GM18511 (cell line): Measurements from ENCODE around the gene CXCL9.
"Not testable (repeated sequence)": the region's sequence is repeated elsewhere in the genome, so short reads cannot be mapped to it uniquely, and the experiment has no call there.

Experiments used
- ATAC-seq: cut with Tn5 transposase; IDR thresholded peaks from one replicate; pipeline ENCODE4 v1.9.1; 2021; ENCODE audit warnings: mild to moderate bottlenecking, moderate library complexity; ENCODE audit not compliant: unreplicated experiment

Gene CXCL9

GRCh38 chr4:75962072-75962471 lies 45.2 kb downstream of the CXCL9 start:
- not testable (repeated sequence) for ATAC-seq

- not testable (repeated sequence) for ATAC-seq
Observed at GRCh38 chr4:75958546-75958945, 48.8 kb downstream of the CXCL9 start.

GRCh38 chr4:75954811-75955210 lies 52.5 kb downstream of the CXCL9 start:
- ATAC-seq, result not testable (repeated sequence)

- ATAC-seq, result no peak
Observed at GRCh38 chr4:75953509-75953908, 53.8 kb downstream of the CXCL9 start.
